Esophagus squamous epithelium (tissue), 5 donors: ENCODE results near the gene PAIP1. TPM values are rescaled to one million over a fixed set of nuclear protein-coding genes. Genes with fewer than 3 reads are reported as not detected.

Source experiments
- DNase-seq: peaks from one replicate; lab custom pipeline; 2025; lab: John Stamatoyannopoulos, UW
- H3K27ac ChIP-seq, 4 donors: fragments of 200-600 bp; sonication (generic); one replicate each; pipeline ENCODE4 v1.5.1; 2016 to 2019; ENCODE audit warnings: mild to moderate bottlenecking in 1 of 4
- H3K27me3 ChIP-seq, 4 donors: fragments of 200-600 bp; sonication (generic); 1 replicate in 3 of 4; 2 replicates in 1 of 4; pipeline versions ENCODE4 v1.5.1 to v1.6.0; 2017 to 2021; ENCODE audit warnings: antibody characterized with exemption in 1 of 4
- H3K36me3 ChIP-seq, 3 donors: fragments of 200-600 bp; sonication (generic); one replicate each; pipeline ENCODE4 v1.5.1; 2016 to 2019
- H3K4me1 ChIP-seq, 3 donors: fragments of 200-600 bp; sonication (generic); one replicate each; pipeline ENCODE4 v1.5.1; 2017 to 2019
- H3K4me3 ChIP-seq, 4 donors: fragments of 200-600 bp; sonication (generic); 1 replicate in 3 of 4; 2 replicates in 1 of 4; pipeline ENCODE4 v1.5.1; 2016 to 2019; ENCODE audit warnings: mild to moderate bottlenecking in 2 of 4, moderate library complexity in 1 of 4
- H3K9me3 ChIP-seq, 3 donors: fragments of 200-600 bp; sonication (generic); one replicate each; pipeline ENCODE4 v1.5.1; 2016 to 2019
- CTCF ChIP-seq, 6 experiments: fragments of 450-650 bp in 4 of 6; fragments of 200-600 bp in 2 of 6; sonication (generic) in 2 of 6; IDR thresholded peaks; one replicate each; pipeline ENCODE4 v1.5.1; 2016 to 2019; ENCODE audit warnings: antibody characterized with exemption in 6 of 6, mild to moderate bottlenecking in 4 of 6, moderate library complexity in 4 of 6
- POLR2A ChIP-seq, 4 donors: fragments of 450-650 bp; IDR thresholded peaks; one replicate each; pipeline ENCODE4 v1.6.1; 2017; ENCODE audit warnings: antibody characterized with exemption in 4 of 4, mild to moderate bottlenecking in 4 of 4, moderate library complexity in 3 of 4
- WGBS, 2 donors: methylation state at CpG; one replicate each; pipeline ENCODE4 v1.1.5; 2018; 5-methylcytosine and 5-hydroxymethylcytosine counted together
- intact Hi-C: fragments of 100-400 bp; cut with DNase I; formaldehyde crosslinking; loops from one replicate; pipeline ENCODE4 v1.15.0; 2022
- total RNA-seq, 4 donors: library from RNA; depleted of rRNA; stranded (reverse); fragments of >200 nt; gene quantifications; one replicate each; pipeline ENCODE4 v1.1.0, GENCODE V29; 2016
- donor health status: DM: yes; HTN: yes; CAD: no.

The PAIP1 gene, protein sequence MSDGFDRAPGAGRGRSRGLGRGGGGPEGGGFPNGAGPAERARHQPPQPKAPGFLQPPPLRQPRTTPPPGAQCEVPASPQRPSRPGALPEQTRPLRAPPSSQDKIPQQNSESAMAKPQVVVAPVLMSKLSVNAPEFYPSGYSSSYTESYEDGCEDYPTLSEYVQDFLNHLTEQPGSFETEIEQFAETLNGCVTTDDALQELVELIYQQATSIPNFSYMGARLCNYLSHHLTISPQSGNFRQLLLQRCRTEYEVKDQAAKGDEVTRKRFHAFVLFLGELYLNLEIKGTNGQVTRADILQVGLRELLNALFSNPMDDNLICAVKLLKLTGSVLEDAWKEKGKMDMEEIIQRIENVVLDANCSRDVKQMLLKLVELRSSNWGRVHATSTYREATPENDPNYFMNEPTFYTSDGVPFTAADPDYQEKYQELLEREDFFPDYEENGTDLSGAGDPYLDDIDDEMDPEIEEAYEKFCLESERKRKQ
- 10 to 100 TPM; 27.7 to 61.4 (median 51.3) TPM for total RNA-seq

GRCh38 chr5:43556857-43557542 lies at the start of gene PAIP1:
Gene PAIP1 (minus strand): TSS chr5:43557077. CDS start chr5:43556846, 231 bp downstream.
- TF ChIP-seq CTCF (IDR thresholded peaks at IDR 0.05) (peak; percentile 36 to 71 (median 58)), POLR2A (IDR thresholded peaks at IDR 0.05) (peak in 2 of 4 donors; percentile 34 to 54)
- peak within 1 kb of the TSS; percentile 93 to 98 (median 97) for H3K27ac ChIP-seq
- H3K9me3 ChIP-seq = no peaks in the 10 kb centered on the region
- H3K4me3 ChIP-seq = peak within 1 kb of the TSS; percentile 73 to 84 (median 80)
- 1% methylated on average over 18 of the region's 79 CpGs; no CpG with 5 or more reads in 1 of the 2 donors for WGBS, 2 donors
- peaks cover 14 to 48% (median 25%) of the 10 kb centered on the region in 3 donors for H3K4me1 ChIP-seq
- DNase-seq = peak; percentile 44
- intact Hi-C loops = no loop called here
- peaks cover 0 to 27% (median 3%) of the 10 kb centered on the region in 3 donors for H3K36me3 ChIP-seq
- H3K27me3 ChIP-seq = no peaks in the 10 kb centered on the region

GRCh38 chr5:43606351-43606750 lies 49.5 kb upstream of the PAIP1 start:
- no peak for DNase-seq
- intact Hi-C loops = no loop called here

DNA sequence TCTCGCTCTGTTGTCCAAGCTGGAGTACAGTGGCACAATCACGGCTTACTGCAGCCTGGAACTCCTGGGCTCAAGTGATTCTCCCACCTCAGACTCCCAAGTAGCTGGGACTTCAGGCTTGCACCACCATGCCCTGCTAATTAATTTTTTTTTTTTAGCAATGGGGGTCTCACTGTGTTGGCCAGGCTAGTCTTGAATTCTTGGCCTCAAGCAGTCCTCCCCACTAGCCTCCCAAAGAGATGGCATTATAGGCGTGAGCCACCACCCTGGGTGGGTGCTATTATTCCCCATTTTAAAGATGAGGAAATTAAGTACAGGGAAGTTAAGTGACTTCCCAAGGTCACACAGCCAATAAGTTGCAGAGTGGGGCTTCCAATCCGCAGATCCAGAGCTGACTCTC lies 47.8 kb upstream of the PAIP1 start:
- 76 to 95% methylated on average over 4 of the region's 4 CpGs for WGBS, 2 donors

More at GRCh38 chr5:43606351-43606750, 49.5 kb upstream of the PAIP1 start:
- Histone ChIP-seq H3K27ac (no peak overlapping the region), H3K9me3 (no peaks in the 10 kb centered on the region), H3K4me1 (peaks cover 0 to 31% (median 17%) of the 10 kb centered on the region in 3 donors), H3K4me3 (no peak overlapping the region), H3K36me3 (peaks cover 0 to 26% (median 5%) of the 10 kb centered on the region in 3 donors), H3K27me3 (no peaks in the 10 kb centered on the region)
- 30 to 46% methylated on average over 3 of the region's 3 CpGs for WGBS, 2 donors
- TF ChIP-seq CTCF (IDR thresholded peaks at IDR 0.05) (no peak), POLR2A (IDR thresholded peaks at IDR 0.05) (no peak)

DNA sequence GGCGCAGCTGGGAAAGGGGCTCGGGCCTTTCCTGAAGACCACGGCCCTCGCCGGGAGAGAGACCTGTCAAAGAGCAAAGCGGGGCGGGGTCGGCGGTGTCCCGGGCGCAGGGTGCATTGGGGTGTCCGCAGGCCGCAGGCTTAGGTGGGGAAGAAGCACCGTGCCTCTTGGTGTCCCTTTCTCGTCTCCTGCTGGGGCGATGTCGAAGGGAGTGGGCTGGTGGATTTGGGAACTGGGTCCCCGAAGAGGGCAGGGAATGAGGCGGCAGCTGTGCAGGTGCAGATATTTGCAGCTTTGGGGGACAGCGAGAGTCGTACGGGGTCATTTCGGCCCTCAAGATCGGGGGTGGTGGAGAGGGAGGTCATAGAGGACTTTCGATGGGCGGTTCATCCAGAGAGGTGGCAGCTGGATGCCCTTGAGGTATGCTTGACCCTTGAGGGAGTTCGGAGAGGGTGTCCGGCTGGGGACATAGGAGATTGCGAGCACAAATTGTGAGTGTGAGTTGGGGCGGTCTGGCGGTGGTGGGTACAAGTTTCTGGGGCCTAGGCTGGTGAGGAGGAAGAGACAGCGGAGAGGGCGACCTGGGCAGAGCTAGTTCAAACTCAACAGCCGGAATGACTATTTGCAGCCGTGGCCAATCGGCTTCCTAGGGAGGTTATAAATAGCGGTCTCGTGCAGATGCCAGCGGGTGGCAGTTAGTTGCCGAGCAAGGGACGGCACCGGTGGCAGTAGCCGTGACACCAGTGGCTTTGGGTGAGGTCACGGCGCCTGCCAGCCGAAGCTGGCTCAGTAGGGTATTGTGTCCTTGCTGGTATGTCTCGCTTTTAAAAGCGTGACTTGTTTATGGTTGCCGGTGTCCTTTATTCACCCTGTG lies 46.7 kb upstream of the PAIP1 start:
- peak; percentile 35 for DNase-seq
- Histone ChIP-seq H3K4me1 (peaks cover 0 to 35% (median 17%) of the 10 kb centered on the region in 3 donors), H3K4me3 (peak overlapping the region; percentile 57 to 87 (median 83)), H3K36me3 (peaks cover 0 to 6% (median 0%) of the 10 kb centered on the region in 3 donors), H3K27ac (peak overlapping the region; percentile 78 to 92 (median 88)), H3K9me3 (no peaks in the 10 kb centered on the region), H3K27me3 (no peaks in the 10 kb centered on the region)
- 2 to 4% methylated on average over 23 to 32 of the region's 49 CpGs for WGBS, 2 donors
- intact Hi-C loops = no loop called here
- TF ChIP-seq POLR2A (IDR thresholded peaks at IDR 0.05) = peak in 2 of 4 donors; percentile 11 to 42
- no peak for TF ChIP-seq CTCF (IDR thresholded peaks at IDR 0.05)

More for the DNA sequence above, 47.8 kb upstream of the PAIP1 start:
- intact Hi-C loops = no loop called here
- no peak for TF ChIP-seq POLR2A (IDR thresholded peaks at IDR 0.05)
- TF ChIP-seq CTCF (IDR thresholded peaks at IDR 0.05) = no peak
- no peak overlapping the region for H3K4me3 ChIP-seq
- DNase-seq = no peak
- no peak overlapping the region for H3K27ac ChIP-seq
- no peaks in the 10 kb centered on the region for H3K27me3 ChIP-seq
- H3K4me1 ChIP-seq = peaks cover 0 to 35% (median 17%) of the 10 kb centered on the region in 3 donors
- H3K9me3 ChIP-seq = no peaks in the 10 kb centered on the region
- H3K36me3 ChIP-seq = peaks cover 0 to 9% (median 0%) of the 10 kb centered on the region in 3 donors
